ENCODE results near the gene AMDHD2. TPM values are rescaled to one million over a fixed set of nuclear protein-coding genes. Genes with fewer than 3 reads are reported as not detected.

The AMDHD2 gene
- total RNA-seq, 4 donors from 2014 or later = 12.3 to 18.1 (median 13.7) TPM

- Histone ChIP-seq H3K27ac (no peak overlapping the region), H3K27me3 (no peaks in the 10 kb centered on the region), H3K9me3 (no peaks in the 10 kb centered on the region), H3K36me3 (peaks cover 0 to 29% of the 10 kb centered on the region in 2 donors), H3K4me3 (no peak overlapping the region), H3K4me1 (peaks cover 0 to 7% of the 10 kb centered on the region in 2 donors)
- DNase-seq (no peak), ATAC-seq (no peak)
- in situ Hi-C loops (cut with MboI; ENCODE audit: low sequenced_read_pairs in 4 of 4) (no loop called here), intact Hi-C loops (cut with DNase I; ENCODE audit: low total_unique reads) (no loop called here)
- TF ChIP-seq CTCF (IDR thresholded peaks at IDR 0.05 in 4 of 5, conservative IDR thresholded peaks at IDR 0.05 in 1 of 5) (no peak), POLR2A (IDR thresholded peaks at IDR 0.05) (no peak)
Observed at GRCh38 chr16:2529061-2529931, 9.1 kb downstream of the AMDHD2 start.

- Histone ChIP-seq H3K27me3 (no peaks in the 10 kb centered on the region), H3K27ac (no peak overlapping the region), H3K9me3 (no peaks in the 10 kb centered on the region), H3K4me1 (peaks cover 0 to 7% of the 10 kb centered on the region in 2 donors), H3K36me3 (peaks cover 0 to 29% of the 10 kb centered on the region in 2 donors), H3K4me3 (no peak overlapping the region)
- ATAC-seq (no peak), DNase-seq (no peak)
- TF ChIP-seq CTCF (IDR thresholded peaks at IDR 0.05 in 4 of 5, conservative IDR thresholded peaks at IDR 0.05 in 1 of 5) (no peak), POLR2A (IDR thresholded peaks at IDR 0.05) (no peak)
- intact Hi-C loops (cut with DNase I; ENCODE audit: low total_unique reads) = loop anchor here (5.0 to 10.0 kb wide), 5 partner anchors 65 to 585 kb away; partner anchors contain the start of genes MSRB1, SRRM2 and ZNF598
- in situ Hi-C loops (cut with MboI; ENCODE audit: low sequenced_read_pairs in 4 of 4) = no loop called here
Observed at GRCh38 chr16:2529961-2530628, 9.9 kb downstream of the AMDHD2 start.

GRCh38 chr16:2530629-2531318, 10.6 kb downstream of the AMDHD2 start:
- no peak for TF ChIP-seq CTCF (IDR thresholded peaks at IDR 0.05 in 4 of 5, conservative IDR thresholded peaks at IDR 0.05 in 1 of 5)
- no peak for TF ChIP-seq POLR2A (IDR thresholded peaks at IDR 0.05)

GRCh38 chr16:2531371-2531695, 11.2 kb downstream of the AMDHD2 start, which contains the start of gene CEMP1:
Gene CEMP1 (minus strand): TSS chr16:2531408. CDS start chr16:2531073, 335 bp downstream.
- peak in 1 of 2 donors; percentile 4 for ATAC-seq

More at GRCh38 chr16:2530629-2531318, 10.6 kb downstream of the AMDHD2 start:
- in situ Hi-C loops (cut with MboI; ENCODE audit: low sequenced_read_pairs in 4 of 4) (no loop called here), intact Hi-C loops (cut with DNase I; ENCODE audit: low total_unique reads) (loop anchor here (5.0 to 10.0 kb wide), 5 partner anchors 64 to 586 kb away; partner anchors contain the start of genes MSRB1, SRRM2 and ZNF598)
- Histone ChIP-seq H3K36me3 (peaks cover 0 to 29% of the 10 kb centered on the region in 2 donors), H3K9me3 (no peaks in the 10 kb centered on the region), H3K27me3 (no peaks in the 10 kb centered on the region), H3K4me3 (peak overlapping the region in 2 of 4 donors; percentile 75 to 80), H3K27ac (peak overlapping the region; percentile 95 to 99 (median 98)), H3K4me1 (peaks cover 0 to 7% of the 10 kb centered on the region in 2 donors)
- DNase-seq (no peak), ATAC-seq (no peak)

More at GRCh38 chr16:2531371-2531695, 11.2 kb downstream of the AMDHD2 start, which contains the start of gene CEMP1:
- TF ChIP-seq CTCF (IDR thresholded peaks at IDR 0.05 in 4 of 5, conservative IDR thresholded peaks at IDR 0.05 in 1 of 5) (no peak), POLR2A (IDR thresholded peaks at IDR 0.05) (no peak)
- Histone ChIP-seq H3K9me3 (no peaks in the 10 kb centered on the region), H3K27ac (peak within 1 kb of the TSS; percentile 95 to 99 (median 98)), H3K4me1 (peaks cover 0 to 7% of the 10 kb centered on the region in 2 donors), H3K36me3 (peaks cover 0 to 25% of the 10 kb centered on the region in 2 donors), H3K27me3 (no peaks in the 10 kb centered on the region), H3K4me3 (peak within 1 kb of the TSS; percentile 75 to 93 (median 85))
- DNase-seq = no peak
- intact Hi-C loops (cut with DNase I; ENCODE audit: low total_unique reads) (loop anchor here (5.0 to 10.0 kb wide), 5 partner anchors 63 to 587 kb away; partner anchors contain the start of genes MSRB1, SRRM2 and ZNF598), in situ Hi-C loops (cut with MboI; ENCODE audit: low sequenced_read_pairs in 4 of 4) (no loop called here)
